GM23338 (cell line): ENCODE measurements around the gene BAG5. TPM values are rescaled to one million over a fixed set of nuclear protein-coding genes. Genes with fewer than 3 reads are reported as not detected.

Experiments used
- ATAC-seq: fragments of 200-7000 bp; cut with Tn5 transposase; 3 replicates; pipeline ENCODE4 v1.9.1; 2020
- DNase-seq: peaks from one replicate; pipeline ENCODE4 v3.0.0-alpha.2; 2015; ENCODE audit warnings: low spot score
- H2AFZ ChIP-seq: fragments of 200-600 bp; sonication (generic); 2 replicates; pipeline ENCODE4 v1.8.0; 2016; ENCODE audit warnings: antibody characterized with exemption, mild to moderate bottlenecking, moderate library complexity
- H3F3A ChIP-seq: fragments of 200-600 bp; sonication (generic); replicated peaks from 2 replicates; pipeline ENCODE4 v1.8.0; 2017; ENCODE audit warnings: antibody characterized with exemption, mixed run types, low read depth
- H3K27ac ChIP-seq: fragments of 200-600 bp; sonication (generic); 2 replicates; pipeline ENCODE4 v1.6.1; 2016; ENCODE audit warnings: low read depth
- H3K27me3 ChIP-seq: fragments of 200-600 bp; sonication (generic); 2 replicates; pipeline ENCODE4 v1.8.0; 2016; ENCODE audit warnings: mild to moderate bottlenecking, mixed run types, moderate library complexity; ENCODE audit not compliant: insufficient read depth
- H3K36me3 ChIP-seq: fragments of 200-600 bp; sonication (generic); 2 replicates; pipeline ENCODE4 v1.8.0; 2016; ENCODE audit warnings: mild to moderate bottlenecking; ENCODE audit not compliant: insufficient read depth
- H3K4me1 ChIP-seq: fragments of 200-600 bp; sonication (generic); 2 replicates; pipeline ENCODE4 v1.8.0; 2016; ENCODE audit warnings: mild to moderate bottlenecking, moderate library complexity; ENCODE audit not compliant: insufficient read depth
- H3K4me2 ChIP-seq: fragments of 200-600 bp; sonication (generic); 2 replicates; pipeline ENCODE4 v1.7.1; 2017; ENCODE audit warnings: mixed run types
- H3K4me3 ChIP-seq: fragments of 200-600 bp; sonication (generic); 2 replicates; pipeline ENCODE4 v1.6.1; 2016; ENCODE audit warnings: mixed run types
- H3K79me2 ChIP-seq: fragments of 200-600 bp; sonication (generic); replicated peaks from 2 replicates; pipeline ENCODE4 v1.8.0; 2017; ENCODE audit warnings: mild to moderate bottlenecking; ENCODE audit not compliant: insufficient read depth
- H3K9me2 ChIP-seq: fragments of 200-600 bp; sonication (generic); 2 replicates; pipeline ENCODE4 v1.8.0; 2017; ENCODE audit not compliant: insufficient read depth
- H4K20me1 ChIP-seq: fragments of 200-600 bp; sonication (generic); replicated peaks from 2 replicates; pipeline ENCODE4 v1.8.0; 2017; ENCODE audit warnings: mild to moderate bottlenecking; ENCODE audit not compliant: insufficient read depth
- H3K27ac Mint-ChIP-seq: 2 replicates; pipeline ENCODE4 v1.8.0; 2020; ENCODE audit warnings: inconsistent platforms, mild to moderate bottlenecking, moderate library complexity, mixed read lengths
- H3K27me3 Mint-ChIP-seq: 3 replicates; pipeline ENCODE4 v1.8.0; 2022; ENCODE audit warnings: low read depth, mild to moderate bottlenecking, moderate library complexity, mixed read lengths, inconsistent platforms; ENCODE audit not compliant: insufficient read depth, poor library complexity
- H3K36me3 Mint-ChIP-seq: 3 replicates; pipeline ENCODE4 v1.8.0; 2021; ENCODE audit warnings: low read depth, mild to moderate bottlenecking, inconsistent platforms, moderate library complexity, mixed read lengths
- H3K4me1 Mint-ChIP-seq: 3 replicates; pipeline ENCODE4 v1.8.0; 2020; ENCODE audit warnings: mild to moderate bottlenecking, inconsistent platforms, mixed read lengths
- H3K4me3 Mint-ChIP-seq: 3 replicates; pipeline ENCODE4 v1.8.0; 2021; ENCODE audit warnings: moderate library complexity, mild to moderate bottlenecking, inconsistent platforms, mixed read lengths
- H3K9me3 Mint-ChIP-seq: 3 replicates; pipeline ENCODE4 v1.8.0; 2020; ENCODE audit warnings: moderate library complexity, mild to moderate bottlenecking, inconsistent platforms, mixed read lengths
- CREB1 ChIP-seq: fragments of 250-450 bp; sonication (Bioruptor Pico); IDR thresholded peaks from 2 replicates; pipeline ENCODE4 v1.5.0; 2020; ENCODE audit warnings: low read depth, mild to moderate bottlenecking, moderate library complexity
- CTCF ChIP-seq, 2 experiments: fragments of 200-600 bp in 1 of 2; sonication (generic) in 1 of 2; conservative IDR thresholded peaks; 2 replicates each; pipeline versions ENCODE4 v1.5.1 to v1.6.1; 2016 to 2017; ENCODE audit warnings: antibody characterized with exemption in 2 of 2, low read depth in 2 of 2, mild to moderate bottlenecking in 2 of 2, moderate library complexity in 1 of 2
- ETS1 ChIP-seq: IDR thresholded peaks from 2 replicates; pipeline ENCODE4 v1.6.1; 2016; ENCODE audit warnings: antibody characterized with exemption
- EZH2 ChIP-seq: fragments of 200-600 bp; sonication (generic); IDR thresholded peaks from one replicate; pipeline ENCODE4 v1.8.0; 2017; ENCODE audit warnings: antibody characterized with exemption, mild to moderate bottlenecking, low read depth; ENCODE audit not compliant: unreplicated experiment
- EZH2phosphoT487 ChIP-seq: fragments of 200-600 bp; sonication (generic); IDR thresholded peaks from one replicate; pipeline ENCODE4 v1.8.1; 2018; ENCODE audit warnings: antibody characterized with exemption; ENCODE audit not compliant: unreplicated experiment
- JUNB ChIP-seq: IDR thresholded peaks from one replicate; pipeline ENCODE4 v1.6.1; 2016; ENCODE audit warnings: antibody characterized with exemption; ENCODE audit not compliant: unreplicated experiment
- NANOG ChIP-seq: IDR thresholded peaks from 2 replicates; pipeline ENCODE4 v1.6.1; 2016; ENCODE audit warnings: antibody characterized with exemption, borderline replicate concordance
- POLR2AphosphoS5 ChIP-seq: IDR thresholded peaks from 2 replicates; pipeline ENCODE4 v1.6.1; 2016; ENCODE audit warnings: antibody characterized with exemption, low read depth
- REST ChIP-seq: IDR thresholded peaks from one replicate; pipeline ENCODE4 v1.6.1; 2018; ENCODE audit warnings: antibody characterized with exemption; ENCODE audit not compliant: unreplicated experiment
- STAT1 ChIP-seq: IDR thresholded peaks from one replicate; pipeline ENCODE4 v1.6.1; 2016; ENCODE audit warnings: antibody characterized with exemption; ENCODE audit not compliant: unreplicated experiment
- ZNF114 ChIP-seq: fragments of 250-450 bp; sonication (Bioruptor Pico); IDR thresholded peaks from 2 replicates; pipeline ENCODE4 v1.5.0; 2020; ENCODE audit warnings: mild to moderate bottlenecking, moderate library complexity
- ZNF331 ChIP-seq: fragments of 250-450 bp; sonication (Bioruptor Pico); IDR thresholded peaks from 2 replicates; pipeline ENCODE4 v1.5.0; 2020; ENCODE audit warnings: low read depth, mild to moderate bottlenecking, moderate library complexity
- ZNF462 ChIP-seq: fragments of 250-450 bp; sonication (Bioruptor Pico); IDR thresholded peaks from 2 replicates; pipeline ENCODE4 v1.5.0; 2020; ENCODE audit warnings: mild to moderate bottlenecking, moderate library complexity
- polyA plus RNA-seq: library from polyadenylated mRNA; unstranded; fragments of >200 nt; fragmentation: Nextera tagmentation; extraction: Ambion mirVana; gene quantifications from 2 replicates; pipeline ENCODE4 v1.2.1, GENCODE V29; 2016
- total RNA-seq: library from RNA; depleted of rRNA; stranded (reverse); fragments of >200 nt; shearing (Covaris generic); gene quantifications from 2 replicates; pipeline ENCODE4 v1.2.3, GENCODE V29; 2014

BAG5 gene
- total and polyA plus RNA-seq, 2 experiments from 2014 or later = 21.1 to 29.2 TPM

GRCh38 chr14:103548463-103549351, 13.8 kb downstream of the BAG5 start:
- no peak overlapping the region for H3K27ac ChIP-seq
- Mint-ChIP-seq H3K27me3 (peaks cover 11% of the 10 kb centered on the region), H3K27ac (no peak overlapping the region), H3K4me1 (peaks cover 5% of the 10 kb centered on the region; the same call in 1 of the 3 replicates), H3K36me3 (no peaks in the 10 kb centered on the region), H3K4me3 (no peak overlapping the region), H3K9me3 (no peaks in the 10 kb centered on the region)
- H3K9me2 ChIP-seq = no peaks in the 10 kb centered on the region
- 0 out of 2 replicates have a peak, but pooled peaks cover under 1% of the 10 kb centered on the region for H3K4me1 ChIP-seq
- ATAC-seq (no peak), DNase-seq (no peak)
- no peaks in the 10 kb centered on the region for H3K79me2 ChIP-seq
- H3K4me2 ChIP-seq = no peak overlapping the region
- TF ChIP-seq ZNF462 (CRISPR knock-in tag) = no peak
- TF ChIP-seq POLR2AphosphoS5 = no peak
- no peak for TF ChIP-seq CTCF (conservative IDR thresholded peaks at IDR 0.05; ENCODE audit: low read depth in 2 of 2)
- no peak for TF ChIP-seq NANOG
- TF ChIP-seq REST = no peak
- no peak for TF ChIP-seq ETS1
- TF ChIP-seq EZH2 = no peak
- no peak for TF ChIP-seq STAT1
- no peak for TF ChIP-seq CREB1 (CRISPR knock-in tag)
- TF ChIP-seq ZNF114 (CRISPR knock-in tag) = no peak
- no peak for TF ChIP-seq ZNF331
- TF ChIP-seq JUNB = no peak
- TF ChIP-seq EZH2phosphoT487 = no peak
- H2AFZ ChIP-seq = no peak overlapping the region
- H3K36me3 ChIP-seq = no peaks in the 10 kb centered on the region
- no peaks in the 10 kb centered on the region for H3F3A ChIP-seq
- H3K27me3 ChIP-seq = no peaks in the 10 kb centered on the region
- H3K4me3 ChIP-seq = no peak overlapping the region
- H4K20me1 ChIP-seq = no peaks in the 10 kb centered on the region
